H1 (cell line): ENCODE data around the gene PHKG2. TPM values are rescaled to one million over a fixed set of nuclear protein-coding genes. Genes with fewer than 3 reads are reported as not detected.

ENCODE experiments used
- CTCF ChIA-PET: fragments of 300-600 bp; sonication (Branson Sonifier 250); formaldehyde crosslinking; loops from one replicate; lab custom pipeline; 2021; ENCODE audit not compliant: partially characterized antibody; lab: Charles Lee
- POLR2A ChIA-PET: fragments of 300-600 bp; sonication (Branson Sonifier 250); formaldehyde crosslinking; loops from one replicate; lab custom pipeline; 2021; ENCODE audit warnings: inconsistent platforms; ENCODE audit not compliant: partially characterized antibody; lab: Charles Lee
- DNase-seq, 2 experiments: peaks; one replicate each; pipeline versions ENCODE4 v3.0.0 to v3.0.0-alpha.2; 2010 to 2022; ENCODE audit warnings: low spot score in 2 of 2, low read depth in 1 of 2, mixed read lengths in 1 of 2
- FAIRE-seq: peaks from 2 replicates; lab custom pipeline; 2011; peaks lifted over from hg19 to GRCh38; lab: Jason Lieb, UNC
- H2AFZ ChIP-seq: 2 replicates; pipeline ENCODE4 v1.8.1; 2012; ENCODE audit warnings: low read length, inconsistent platforms
- H2AK5ac ChIP-seq: 2 replicates; pipeline ENCODE4 v1.6.1; 2013; ENCODE audit warnings: low read depth, low read length
- H2BK120ac ChIP-seq: replicated peaks from 2 replicates; pipeline ENCODE3; 2013; ENCODE audit warnings: low read depth, low read length, inconsistent platforms
- H2BK12ac ChIP-seq: 2 replicates; pipeline ENCODE4 v1.6.1; 2013; ENCODE audit warnings: low read depth, low read length
- H2BK15ac ChIP-seq: 2 replicates; pipeline ENCODE4 v1.6.1; 2013; ENCODE audit warnings: low read length
- H2BK20ac ChIP-seq: 2 replicates; pipeline ENCODE4 v1.6.1; 2013; ENCODE audit warnings: low read length
- H2BK5ac ChIP-seq: 2 replicates; pipeline ENCODE4 v1.6.1; 2013; ENCODE audit warnings: low read depth, low read length
- H3K14ac ChIP-seq: 2 replicates; pipeline ENCODE4 v1.6.1; 2013; ENCODE audit warnings: inconsistent platforms; ENCODE audit not compliant: insufficient read length
- H3K18ac ChIP-seq: 2 replicates; pipeline ENCODE4 v1.6.1; 2013; ENCODE audit warnings: low read length; ENCODE audit errors: extremely low read depth
- H3K23ac ChIP-seq: 2 replicates; pipeline ENCODE4 v1.6.1; 2013; ENCODE audit warnings: inconsistent platforms; ENCODE audit not compliant: insufficient read length
- H3K23me2 ChIP-seq: 2 replicates; pipeline ENCODE4 v1.6.1; 2013; ENCODE audit warnings: low read depth, low read length
- H3K27ac ChIP-seq: 2 replicates; pipeline ENCODE4 v1.6.1; 2011; ENCODE audit warnings: low read depth, low read length, inconsistent platforms
- H3K27me3 ChIP-seq, 4 experiments: replicated peaks in 1 of 4; 1 replicate in 1 of 4; 2 replicates in 3 of 4; pipeline versions ENCODE4 v1.6.1 to v1.8.1; 2011 to 2013; ENCODE audit warnings: low read length in 3 of 4, mild to moderate bottlenecking in 3 of 4, inconsistent platforms in 2 of 4, mixed read lengths in 2 of 4, moderate library complexity in 1 of 4; ENCODE audit not compliant: control insufficient read depth in 3 of 4, insufficient read depth in 3 of 4; ENCODE audit errors: extremely low read depth in 1 of 4
- H3K36me3 ChIP-seq, 4 experiments: 2 replicates each; pipeline versions ENCODE4 v1.6.1 to v1.8.1; 2011 to 2013; ENCODE audit warnings: mild to moderate bottlenecking in 4 of 4, low read length in 3 of 4, moderate library complexity in 2 of 4, control low read depth in 1 of 4, inconsistent platforms in 1 of 4; ENCODE audit not compliant: insufficient read depth in 4 of 4, control insufficient read depth in 2 of 4
- H3K4ac ChIP-seq: replicated peaks from 2 replicates; pipeline ENCODE3; 2013; ENCODE audit warnings: low read length, low read depth, mixed read lengths, inconsistent platforms; ENCODE audit not compliant: insufficient read length
- H3K4me1 ChIP-seq, 4 experiments: replicated peaks in 1 of 4; 1 replicate in 1 of 4; 2 replicates in 3 of 4; pipeline versions ENCODE4 v1.6.1 to v1.8.1; 2011 to 2013; ENCODE audit warnings: low read length in 3 of 4, inconsistent platforms in 2 of 4, mixed read lengths in 1 of 4; ENCODE audit not compliant: insufficient read depth in 4 of 4, control insufficient read depth in 3 of 4
- H3K4me2 ChIP-seq, 2 experiments: 2 replicates each; pipeline versions ENCODE4 v1.6.1 to v1.8.1; 2011 to 2013; ENCODE audit warnings: low read depth in 2 of 2, low read length in 2 of 2, control low read depth in 1 of 2, inconsistent platforms in 1 of 2, mild to moderate bottlenecking in 1 of 2; ENCODE audit not compliant: insufficient read depth in 1 of 2
- H3K4me3 ChIP-seq, 4 experiments: fragments of 200-600, 300-600 bp in 1 of 4; sonication (generic), shearing (Covaris generic), sonication (Bioruptor Twin) in 1 of 4; 2 replicates each; pipeline versions ENCODE4 v1.5.1 to v1.8.1; 2011 to 2016; ENCODE audit warnings: low read length in 4 of 4, low read depth in 3 of 4, control low read depth in 2 of 4, inconsistent platforms in 2 of 4, mild to moderate bottlenecking in 2 of 4, mixed read lengths in 1 of 4, moderate library complexity in 1 of 4; ENCODE audit not compliant: insufficient read depth in 2 of 4; ENCODE audit errors: extremely low read depth in 1 of 4
- H3K56ac ChIP-seq: replicated peaks from 2 replicates; pipeline ENCODE3; 2013; ENCODE audit warnings: low read depth, mild to moderate bottlenecking, mixed read lengths, low read length, inconsistent platforms; ENCODE audit not compliant: insufficient read length
- H3K79me1 ChIP-seq: 2 replicates; pipeline ENCODE4 v1.6.1; 2013; ENCODE audit warnings: low read depth, low read length, control low read depth
- H3K79me2 ChIP-seq, 2 experiments: 2 replicates each; pipeline versions ENCODE4 v1.6.1 to v1.8.1; 2012 to 2013; ENCODE audit warnings: low read length in 2 of 2, mild to moderate bottlenecking in 2 of 2, inconsistent platforms in 1 of 2; ENCODE audit not compliant: insufficient read depth in 2 of 2, control insufficient read depth in 1 of 2
- H3K9ac ChIP-seq, 4 experiments: replicated peaks in 1 of 4; 1 replicate in 1 of 4; 2 replicates in 3 of 4; pipeline versions ENCODE4 v1.6.1 to v1.8.1; 2011 to 2013; ENCODE audit warnings: low read depth in 3 of 4, low read length in 3 of 4, control low read depth in 2 of 4, mild to moderate bottlenecking in 2 of 4, moderate library complexity in 2 of 4, inconsistent platforms in 1 of 4; ENCODE audit errors: extremely low read depth in 1 of 4
- H3K9me3 ChIP-seq, 2 experiments: 2 replicates each; pipeline versions ENCODE4 v1.6.1 to v1.8.1; 2012 to 2013; ENCODE audit warnings: mild to moderate bottlenecking in 2 of 2, moderate library complexity in 2 of 2, control low read depth in 1 of 2, inconsistent platforms in 1 of 2, low read depth in 1 of 2, low read length in 1 of 2, mixed read lengths in 1 of 2; ENCODE audit not compliant: insufficient read depth in 2 of 2
- H4K20me1 ChIP-seq, 2 experiments: replicated peaks in 1 of 2; 2 replicates each; pipeline versions ENCODE3 to v1.8.1; 2011 to 2013; ENCODE audit warnings: inconsistent platforms in 2 of 2, low read length in 2 of 2, mild to moderate bottlenecking in 1 of 2; ENCODE audit not compliant: insufficient read depth in 2 of 2, control insufficient read depth in 1 of 2
- H4K5ac ChIP-seq: 2 replicates; pipeline ENCODE4 v1.6.1; 2013; ENCODE audit warnings: low read length, low read depth, mixed read lengths, inconsistent platforms; ENCODE audit not compliant: insufficient read length
- H4K8ac ChIP-seq: 2 replicates; pipeline ENCODE4 v1.8.0; 2013; ENCODE audit warnings: mild to moderate bottlenecking, moderate library complexity, low read length, inconsistent platforms; ENCODE audit not compliant: insufficient read depth; ENCODE audit errors: extremely low read depth
- H4K91ac ChIP-seq: replicated peaks from 2 replicates; pipeline ENCODE3; 2013; ENCODE audit warnings: low read length, mixed read lengths, inconsistent platforms; ENCODE audit not compliant: insufficient read length
- ASH2L ChIP-seq: fragments of 200-600, 300-600 bp; sonication (generic); IDR thresholded peaks from one replicate; pipeline ENCODE4 v1.7.1; 2017; ENCODE audit warnings: low read length
- CBX8 ChIP-seq: fragments of 300-800, 300-1000 bp; sonication (generic); IDR thresholded peaks from 2 replicates; pipeline ENCODE4 v1.7.1; 2016; ENCODE audit warnings: low read depth, low read length, borderline replicate concordance
- CEBPB ChIP-seq: IDR thresholded peaks from 2 replicates; pipeline ENCODE4 v1.6.1; 2012; ENCODE audit warnings: low read depth, low read length
- HDAC6 ChIP-seq: IDR thresholded peaks from one replicate; pipeline ENCODE4 v1.7.1; 2012; ENCODE audit warnings: low read depth, mild to moderate bottlenecking, inconsistent platforms, low read length, moderate library complexity
- JUND ChIP-seq: IDR thresholded peaks from 2 replicates; pipeline ENCODE4 v1.6.1; 2011; ENCODE audit warnings: mild to moderate bottlenecking, improper control_type of control experiment, low read length
- KDM4A ChIP-seq: IDR thresholded peaks from one replicate; pipeline ENCODE4 v1.7.1; 2012; ENCODE audit warnings: low read depth, mild to moderate bottlenecking, moderate library complexity, low read length, inconsistent platforms; ENCODE audit not compliant: severe bottlenecking
- MAFK ChIP-seq: IDR thresholded peaks from 2 replicates; pipeline ENCODE4 v1.6.1; 2012; ENCODE audit warnings: low read depth, mild to moderate bottlenecking, improper control_type of control experiment, low read length
- MAX ChIP-seq: IDR thresholded peaks from 2 replicates; pipeline ENCODE4 v1.6.1; 2012; ENCODE audit warnings: inconsistent platforms
- RNF2 ChIP-seq: fragments of 200-900, 300-1000 bp; sonication (generic); IDR thresholded peaks from 2 replicates; pipeline ENCODE4 v1.7.1; 2016; ENCODE audit warnings: borderline replicate concordance, low read depth, mild to moderate bottlenecking, antibody characterized with exemption, low read length; ENCODE audit not compliant: poor library complexity, severe bottlenecking; ENCODE audit errors: missing control alignments
- SAP30 ChIP-seq: fragments of 300-600 bp; sonication (generic); IDR thresholded peaks from 2 replicates; pipeline ENCODE4 v1.7.1; 2012; ENCODE audit warnings: low read length, moderate library complexity, mild to moderate bottlenecking, inconsistent platforms; ENCODE audit not compliant: insufficient read depth, insufficient replicate concordance
- SIRT6 ChIP-seq: IDR thresholded peaks from one replicate; pipeline ENCODE4 v1.7.1; 2012; ENCODE audit warnings: low read length, inconsistent platforms
- SIX5 ChIP-seq: IDR thresholded peaks from 2 replicates; pipeline ENCODE4 v1.6.1; 2011; ENCODE audit warnings: mild to moderate bottlenecking, low read depth, low read length
- SP1 ChIP-seq: IDR thresholded peaks from 2 replicates; pipeline ENCODE4 v1.6.1; 2011; ENCODE audit warnings: low read depth, low read length
- SP2 ChIP-seq: IDR thresholded peaks from 2 replicates; pipeline ENCODE4 v1.6.1; 2012; ENCODE audit warnings: mild to moderate bottlenecking, low read length, inconsistent platforms
- TCF12 ChIP-seq: IDR thresholded peaks from 2 replicates; pipeline ENCODE4 v1.6.1; 2011; ENCODE audit warnings: low read depth, mild to moderate bottlenecking, low read length
- WGBS, 2 experiments: shearing (Covaris generic) in 1 of 2; methylation state at CpG; one replicate each; pipeline versions ENCODE4 v1.1.6 to v1.1.7; 2013 to 2015; ENCODE audit warnings: low lambda C conversion rate in 2 of 2, mixed read lengths in 2 of 2, inconsistent platforms in 1 of 2, low coverage in 1 of 2, missing lambda C conversion rate in 1 of 2; ENCODE audit not compliant: insufficient replicate concordance in 2 of 2, insufficient coverage in 1 of 2, insufficient read length in 1 of 2; ENCODE audit errors: extremely low coverage in 1 of 2, missing lambda C conversion rate in 1 of 2; 5-methylcytosine and 5-hydroxymethylcytosine counted together
- polyA plus RNA-seq, 7 experiments: library from polyadenylated mRNA; depleted of rRNA in 3 of 7; stranded (reverse) in 5 of 7; unstranded in 2 of 7; fragments of >200 nt in 5 of 7; fragments of 200-250 nt in 2 of 7; gene quantifications; 1 replicate in 5 of 7; 2 replicates in 1 of 7; 4 replicates in 1 of 7; pipeline versions ENCODE4 v1.2.1 to v1.2.3, GENCODE V29; 2011 to 2013; ENCODE audit warnings: missing spikeins in 2 of 7, mixed read lengths in 2 of 7
- total RNA-seq: library from RNA; stranded (reverse); fragmentation: NEBNext Ultra II Directional; extraction: Animal tissue kit (Norgen Biotek cat#: 25700); gene quantifications from 2 replicates; pipeline ENCODE4 v1.2.1, GENCODE V29; 2021

The PHKG2 gene
- total and polyA plus RNA-seq, 2 of the 8 experiments (the other 6 are each of a cell fraction or from before 2014, with no cell fraction given) = 36.0 to 53.4 TPM

DNA sequence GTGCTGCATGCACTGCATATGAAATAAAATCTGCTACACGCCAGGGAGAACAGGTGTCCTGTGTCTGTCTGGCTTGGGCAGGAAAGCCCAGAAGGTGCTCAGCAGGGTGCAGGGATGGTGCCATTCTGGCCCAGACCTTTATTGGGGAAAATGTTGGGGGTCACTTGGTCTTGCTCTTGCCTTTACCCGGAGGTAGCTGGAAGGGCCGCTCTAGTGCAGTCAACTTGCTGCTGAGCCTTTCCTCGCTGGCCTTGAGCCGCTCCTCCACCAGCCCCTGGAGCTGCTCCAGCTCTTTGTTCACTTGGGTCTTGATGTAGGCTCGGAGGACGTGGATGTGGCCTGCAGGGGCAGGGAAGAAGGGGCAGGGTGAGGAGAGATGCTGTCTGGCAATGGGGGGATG is 9.1 kb downstream of the PHKG2 start:
- peaks cover 10% of the 10 kb centered on the region for H3K23me2 ChIP-seq
- H3K79me1 ChIP-seq = peaks cover 3% of the 10 kb centered on the region; the same call in 1 of the 2 replicates
- H4K91ac ChIP-seq = no peak overlapping the region
- H3K36me3 ChIP-seq = peaks cover 0 to 23% (median 12%) of the 10 kb centered on the region in 4 experiments; a peak in 5 of 8 replicates
- H3K23ac ChIP-seq = no peak overlapping the region
- H2BK12ac ChIP-seq = no peak overlapping the region
- peaks cover 0 to 10% of the 10 kb centered on the region in 2 experiments for H4K20me1 ChIP-seq
- H3K27ac ChIP-seq = no peak overlapping the region
- 85% methylated on average over 7 of the region's 7 CpGs; no CpG with 5 or more reads in 1 of the 2 experiments for WGBS, 2 experiments
- H2BK15ac ChIP-seq = no peak overlapping the region
- no peak overlapping the region for H4K5ac ChIP-seq
- H3K4me3 ChIP-seq = no peak overlapping the region
- DNase-seq (no peak), FAIRE-seq (no peak)
- CTCF ChIA-PET = interaction anchor here (0.7 kb wide), 1 partner anchor 179 kb away, joined by 3 read pairs; no protein-coding TSS in a partner anchor
- no peak overlapping the region for H2AFZ ChIP-seq
- H3K4me1 ChIP-seq = peaks cover 0 to 5% (median 2%) of the 10 kb centered on the region in 4 experiments; a peak in 3 of 7 replicates
- POLR2A ChIA-PET = interaction anchor here (0.8 to 9.0 kb wide), 7 partner anchors 7 to 79 kb away, joined by 3 to 92 read pairs (median 4); partner anchors contain the start of gene PHKG2
- no peaks in the 10 kb centered on the region for H3K9me3 ChIP-seq
- no peak overlapping the region for H2BK20ac ChIP-seq
- no peak overlapping the region for H3K14ac ChIP-seq
- H3K4me2 ChIP-seq = no peak overlapping the region
- no peak overlapping the region for H3K18ac ChIP-seq
- no peak overlapping the region for H2BK5ac ChIP-seq
- no peak overlapping the region for H3K56ac ChIP-seq
- no peak overlapping the region; the same call in 1 of the 2 replicates for H4K8ac ChIP-seq
- no peak overlapping the region for H2BK120ac ChIP-seq
- H3K4ac ChIP-seq = no peak overlapping the region
- H3K9ac ChIP-seq = no peak overlapping the region
- peaks cover 0 to under 1% of the 10 kb centered on the region in 2 experiments; a peak in 1 of 4 replicates for H3K79me2 ChIP-seq
- no peaks in the 10 kb centered on the region for H3K27me3 ChIP-seq
- no peak overlapping the region for H2AK5ac ChIP-seq
- no peak for TF ChIP-seq MAFK
- TF ChIP-seq TCF12 = no peak
- TF ChIP-seq CBX8 = no peak
- TF ChIP-seq RNF2 = no peak
- TF ChIP-seq HDAC6 = no peak
- TF ChIP-seq KDM4A = no peak
- TF ChIP-seq SIRT6 = no peak
- TF ChIP-seq JUND = no peak
- no peak for TF ChIP-seq MAX
- no peak for TF ChIP-seq SP1
- TF ChIP-seq CEBPB = no peak
- no peak for TF ChIP-seq SP2
- no peak for TF ChIP-seq SIX5
- no peak for TF ChIP-seq SAP30
- TF ChIP-seq ASH2L = no peak
